ENCODE measurements around the gene DCANP1.
"Not testable (repeated sequence)": the region's sequence is repeated elsewhere in the genome, so short reads cannot be mapped to it uniquely, and the experiment has no call there.

- not testable (repeated sequence) for TF ChIP-seq CTCF (IDR thresholded peaks at IDR 0.05); POLR2A (IDR thresholded peaks at IDR 0.05; ENCODE audit: low read depth)
Measured at GRCh38 chr5:135495531-135495930, 48.4 kb upstream of the DCANP1 start.

Data from esophagus muscularis mucosa (tissue), 3 donors.